GM23248 (cell line): ENCODE measurements around the gene ALDH4A1. TPM values are rescaled to one million over a fixed set of nuclear protein-coding genes. Genes with fewer than 3 reads are reported as not detected.

ENCODE experiments used
- DNase-seq: peaks from one replicate; pipeline ENCODE4 v3.0.0-alpha.2; 2015
- H2AFZ ChIP-seq: fragments of 200-600 bp; sonication (generic); 2 replicates; pipeline ENCODE4 v1.6.1; 2016; ENCODE audit warnings: antibody characterized with exemption
- H3F3A ChIP-seq: fragments of 200-600 bp; sonication (generic); 2 replicates; pipeline ENCODE4 v1.6.1; 2016; ENCODE audit warnings: mild to moderate bottlenecking, antibody characterized with exemption, mixed run types; ENCODE audit not compliant: insufficient read depth
- H3K27ac ChIP-seq: fragments of 200-600 bp; sonication (generic); 2 replicates; pipeline ENCODE4 v1.5.1; 2016; ENCODE audit warnings: mild to moderate bottlenecking
- H3K27me3 ChIP-seq: fragments of 200-600 bp; sonication (generic); replicated peaks from 2 replicates; pipeline ENCODE4 v1.6.1; 2016; ENCODE audit warnings: mild to moderate bottlenecking; ENCODE audit not compliant: insufficient read depth
- H3K36me3 ChIP-seq: fragments of 200-600 bp; sonication (generic); 2 replicates; pipeline ENCODE4 v1.6.1; 2016; ENCODE audit warnings: low read depth, mild to moderate bottlenecking
- H3K4me1 ChIP-seq: fragments of 200-600 bp; sonication (generic); 2 replicates; pipeline ENCODE4 v1.6.1; 2016; ENCODE audit warnings: mild to moderate bottlenecking; ENCODE audit not compliant: insufficient read depth
- H3K4me2 ChIP-seq: fragments of 200-600 bp; sonication (generic); one replicate; pipeline ENCODE4 v1.6.1; 2016; ENCODE audit warnings: mild to moderate bottlenecking; ENCODE audit not compliant: unreplicated experiment
- H3K4me3 ChIP-seq: fragments of 200-600 bp; sonication (generic); 2 replicates; pipeline ENCODE4 v1.5.1; 2016; ENCODE audit warnings: mild to moderate bottlenecking
- H3K79me2 ChIP-seq: fragments of 200-600 bp; sonication (generic); 2 replicates; pipeline ENCODE4 v1.6.1; 2016; ENCODE audit warnings: mild to moderate bottlenecking; ENCODE audit not compliant: insufficient read depth
- H3K9ac ChIP-seq: fragments of 200-600 bp; sonication (generic); 2 replicates; pipeline ENCODE4 v1.6.1; 2016; ENCODE audit warnings: mild to moderate bottlenecking
- H3K9me2 ChIP-seq: fragments of 200-600 bp; sonication (generic); 2 replicates; pipeline ENCODE4 v1.6.1; 2016; ENCODE audit warnings: mixed run types, mild to moderate bottlenecking, moderate library complexity; ENCODE audit not compliant: insufficient read depth
- H3K9me3 ChIP-seq: fragments of 200-600 bp; sonication (generic); one replicate; pipeline ENCODE4 v1.6.1; 2017; ENCODE audit warnings: low read depth
- H4K20me1 ChIP-seq: fragments of 200-600 bp; sonication (generic); 2 replicates; pipeline ENCODE4 v1.6.0; 2016; ENCODE audit not compliant: insufficient read depth
- EZH2 ChIP-seq: fragments of 200-600 bp; sonication (generic); IDR thresholded peaks from 2 replicates; pipeline ENCODE4 v1.6.1; 2018; ENCODE audit warnings: antibody characterized with exemption, mild to moderate bottlenecking; ENCODE audit not compliant: insufficient read depth, poor library complexity, severe bottlenecking
- EZH2phosphoT487 ChIP-seq: fragments of 200-600 bp; sonication (generic); IDR thresholded peaks from 2 replicates; pipeline ENCODE4 v1.6.1; 2018; ENCODE audit warnings: antibody characterized with exemption, moderate library complexity, mild to moderate bottlenecking, low read depth; ENCODE audit not compliant: insufficient read depth
- WGBS, 2 experiments: methylation state at CpG; one replicate each; pipeline ENCODE4 v1.1.6; 2015 to 2017; ENCODE audit warnings: low lambda C conversion rate in 2 of 2, low coverage in 1 of 2; ENCODE audit errors: missing lambda C conversion rate in 2 of 2; 5-methylcytosine and 5-hydroxymethylcytosine counted together
- in situ Hi-C: fragments of 300-500 bp; cut with MboI; formaldehyde crosslinking; loops from 2 replicates; pipeline ENCODE4 v1.15.0; 2020
- polyA plus RNA-seq: library from polyadenylated mRNA; unstranded; fragments of >200 nt; fragmentation: Nextera tagmentation; extraction: Ambion mirVana; gene quantifications from 2 replicates; pipeline ENCODE4 v1.2.1, GENCODE V29; 2016
- total RNA-seq: library from RNA; depleted of rRNA; stranded (reverse); fragments of >200 nt; shearing (Covaris generic); gene quantifications from 2 replicates; pipeline ENCODE4 v1.2.3, GENCODE V29; 2014

Gene ALDH4A1
- total and polyA plus RNA-seq, 2 experiments from 2014 or later, result 10.9 to 13.3 TPM

GRCh38 chr1:18865176-18865575, 37.2 kb downstream of the ALDH4A1 start:
- H3K9me2 ChIP-seq, result no peaks in the 10 kb centered on the region
- H4K20me1 ChIP-seq, result no peaks in the 10 kb centered on the region
- no peaks in the 10 kb centered on the region for H3K4me1 ChIP-seq
- H3F3A ChIP-seq, result no peaks in the 10 kb centered on the region
- H2AFZ ChIP-seq, result no peak overlapping the region
- no peaks in the 10 kb centered on the region for H3K36me3 ChIP-seq
- H3K27ac ChIP-seq, result no peak overlapping the region
- peaks cover 15% of the 10 kb centered on the region for H3K27me3 ChIP-seq
- H3K9ac ChIP-seq, result no peak overlapping the region
- H3K4me2 ChIP-seq, result no peak overlapping the region
- H3K9me3 ChIP-seq, result no peaks in the 10 kb centered on the region
- H3K4me3 ChIP-seq, result no peak overlapping the region
- H3K79me2 ChIP-seq, result no peaks in the 10 kb centered on the region
- in situ Hi-C loops, result no loop called here
- DNase-seq, result no peak
- no peak for TF ChIP-seq EZH2phosphoT487
- WGBS, 2 experiments, result 57 to 65% methylated on average over 9 of the region's 9 CpGs

- in situ Hi-C loops, result no loop called here
Observed at GRCh38 chr1:18861590-18861989, 40.8 kb downstream of the ALDH4A1 start.

GRCh38 chr1:18861082-18861481, 41.3 kb downstream of the ALDH4A1 start:
- Histone ChIP-seq H3K9me3 (no peaks in the 10 kb centered on the region), H3K9me2 (no peaks in the 10 kb centered on the region), H3F3A (no peaks in the 10 kb centered on the region), H3K27ac (no peak overlapping the region), H3K4me2 (no peak overlapping the region), H3K36me3 (no peaks in the 10 kb centered on the region), H3K27me3 (peaks cover 7% of the 10 kb centered on the region; the same call in 1 of the 2 replicates), H2AFZ (no peak overlapping the region), H3K4me1 (no peaks in the 10 kb centered on the region), H4K20me1 (no peaks in the 10 kb centered on the region), H3K79me2 (no peaks in the 10 kb centered on the region), H3K4me3 (no peak overlapping the region), H3K9ac (no peak overlapping the region)
- in situ Hi-C loops, result no loop called here
- no peak for TF ChIP-seq EZH2phosphoT487
- TF ChIP-seq EZH2, result no peak
- no peak for DNase-seq
- WGBS, 2 experiments, result 45% methylated on average over 9 of the region's 9 CpGs

More at GRCh38 chr1:18861590-18861989, 40.8 kb downstream of the ALDH4A1 start:
- Histone ChIP-seq H3K4me2 (no peak overlapping the region), H3K79me2 (no peaks in the 10 kb centered on the region), H3K27me3 (peaks cover 7% of the 10 kb centered on the region; the same call in 1 of the 2 replicates), H3K9ac (no peak overlapping the region), H3F3A (no peaks in the 10 kb centered on the region), H3K4me1 (no peaks in the 10 kb centered on the region), H3K4me3 (no peak overlapping the region), H3K9me3 (no peaks in the 10 kb centered on the region), H2AFZ (no peak overlapping the region), H3K27ac (no peak overlapping the region), H4K20me1 (no peaks in the 10 kb centered on the region), H3K36me3 (no peaks in the 10 kb centered on the region), H3K9me2 (no peaks in the 10 kb centered on the region)
- no peak for DNase-seq
- 55 to 60% methylated on average over 8 of the region's 8 CpGs for WGBS, 2 experiments
- TF ChIP-seq EZH2phosphoT487, result no peak
- no peak for TF ChIP-seq EZH2

GRCh38 chr1:18859560-18859959, 42.8 kb downstream of the ALDH4A1 start, which contains the start of gene TAS1R2:
Gene TAS1R2 (minus strand): TSS chr1:18859660. CDS start chr1:18859660, 0 bp downstream.
- Histone ChIP-seq H3K4me3 (no peak within 1 kb of the TSS), H3K4me2 (no peak within 1 kb of the TSS), H3K36me3 (no peaks in the 10 kb centered on the region), H2AFZ (no peak within 1 kb of the TSS), H4K20me1 (no peaks in the 10 kb centered on the region), H3K27ac (no peak within 1 kb of the TSS), H3K9me3 (no peaks in the 10 kb centered on the region), H3K9ac (no peak within 1 kb of the TSS), H3K27me3 (no peaks in the 10 kb centered on the region; the same call in 1 of the 2 replicates), H3K79me2 (no peaks in the 10 kb centered on the region), H3F3A (no peaks in the 10 kb centered on the region), H3K4me1 (no peaks in the 10 kb centered on the region), H3K9me2 (no peaks in the 10 kb centered on the region)
- no peak for TF ChIP-seq EZH2phosphoT487
- no peak for TF ChIP-seq EZH2
- 37 to 42% methylated on average over 4 of the region's 4 CpGs for WGBS, 2 experiments
- DNase-seq, result no peak
- in situ Hi-C loops, result no loop called here

- Histone ChIP-seq H3K4me3 (no peak overlapping the region), H3K79me2 (no peaks in the 10 kb centered on the region), H3K27me3 (no peaks in the 10 kb centered on the region; the same call in 1 of the 2 replicates), H3K27ac (no peak overlapping the region), H2AFZ (no peak overlapping the region), H4K20me1 (no peaks in the 10 kb centered on the region), H3K9me3 (no peaks in the 10 kb centered on the region), H3K9ac (no peak overlapping the region), H3K4me2 (no peak overlapping the region), H3K36me3 (no peaks in the 10 kb centered on the region), H3K4me1 (no peaks in the 10 kb centered on the region), H3F3A (no peaks in the 10 kb centered on the region), H3K9me2 (no peaks in the 10 kb centered on the region)
- no peak for TF ChIP-seq EZH2phosphoT487
- no peak for TF ChIP-seq EZH2
- WGBS, 2 experiments, result 42 to 49% methylated on average over 7 of the region's 7 CpGs
- DNase-seq, result no peak
- in situ Hi-C loops, result no loop called here
Observed at GRCh38 chr1:18858070-18858688, 44.2 kb downstream of the ALDH4A1 start.
